ENCODE data around the gene GLRX. TPM values are rescaled to one million over a fixed set of nuclear protein-coding genes. Genes with fewer than 3 reads are reported as not detected.

Gene GLRX
- total RNA-seq, 4 donors from 2014 or later, result 30.9 to 151 (median 80.0) TPM

DNA sequence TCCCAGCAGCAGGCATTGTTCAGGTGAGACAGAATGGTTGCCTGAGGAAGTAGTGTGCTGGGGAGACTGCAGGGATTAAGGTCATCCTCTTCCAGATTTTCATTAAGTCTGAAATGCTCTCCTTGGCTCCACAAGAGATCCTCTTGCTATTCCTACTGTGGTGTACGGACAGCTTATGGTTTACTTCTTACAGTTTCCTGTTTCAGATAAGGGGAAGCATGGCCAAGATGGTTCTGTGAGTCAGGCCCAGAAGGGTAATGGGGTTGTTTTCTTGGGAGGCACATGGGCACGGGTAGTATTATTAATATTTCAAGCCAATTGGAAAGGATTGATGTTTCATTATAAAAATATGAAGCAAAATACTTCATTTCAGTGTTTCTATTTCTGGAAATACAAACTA, 42.9 kb downstream of the GLRX start:
- 54% methylated on average over 2 of the region's 2 CpGs for WGBS
- no peaks in the 10 kb centered on the region for H3K27me3 ChIP-seq
- H3K4me3 ChIP-seq, result no peak overlapping the region
- TF ChIP-seq, protein P1, sequence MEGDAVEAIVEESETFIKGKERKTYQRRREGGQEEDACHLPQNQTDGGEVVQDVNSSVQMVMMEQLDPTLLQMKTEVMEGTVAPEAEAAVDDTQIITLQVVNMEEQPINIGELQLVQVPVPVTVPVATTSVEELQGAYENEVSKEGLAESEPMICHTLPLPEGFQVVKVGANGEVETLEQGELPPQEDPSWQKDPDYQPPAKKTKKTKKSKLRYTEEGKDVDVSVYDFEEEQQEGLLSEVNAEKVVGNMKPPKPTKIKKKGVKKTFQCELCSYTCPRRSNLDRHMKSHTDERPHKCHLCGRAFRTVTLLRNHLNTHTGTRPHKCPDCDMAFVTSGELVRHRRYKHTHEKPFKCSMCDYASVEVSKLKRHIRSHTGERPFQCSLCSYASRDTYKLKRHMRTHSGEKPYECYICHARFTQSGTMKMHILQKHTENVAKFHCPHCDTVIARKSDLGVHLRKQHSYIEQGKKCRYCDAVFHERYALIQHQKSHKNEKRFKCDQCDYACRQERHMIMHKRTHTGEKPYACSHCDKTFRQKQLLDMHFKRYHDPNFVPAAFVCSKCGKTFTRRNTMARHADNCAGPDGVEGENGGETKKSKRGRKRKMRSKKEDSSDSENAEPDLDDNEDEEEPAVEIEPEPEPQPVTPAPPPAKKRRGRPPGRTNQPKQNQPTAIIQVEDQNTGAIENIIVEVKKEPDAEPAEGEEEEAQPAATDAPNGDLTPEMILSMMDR (IDR thresholded peaks at IDR 0.05), result no peak
- TF ChIP-seq POLR2AphosphoS5 (IDR thresholded peaks at IDR 0.05) (no peak), POLR2A (IDR thresholded peaks at IDR 0.05) (no peak), EP300 (IDR thresholded peaks at IDR 0.05) (no peak)
- H3K36me3 ChIP-seq, result peaks cover 11% of the 10 kb centered on the region
- peak overlapping the region; percentile 51 for H3K27ac ChIP-seq
- H3K4me1 ChIP-seq, result peaks cover 24% of the 10 kb centered on the region
- no peak for DNase-seq (ENCODE audit: low spot score in 2 of 2)
- H3K9me3 ChIP-seq, result no peaks in the 10 kb centered on the region

DNA sequence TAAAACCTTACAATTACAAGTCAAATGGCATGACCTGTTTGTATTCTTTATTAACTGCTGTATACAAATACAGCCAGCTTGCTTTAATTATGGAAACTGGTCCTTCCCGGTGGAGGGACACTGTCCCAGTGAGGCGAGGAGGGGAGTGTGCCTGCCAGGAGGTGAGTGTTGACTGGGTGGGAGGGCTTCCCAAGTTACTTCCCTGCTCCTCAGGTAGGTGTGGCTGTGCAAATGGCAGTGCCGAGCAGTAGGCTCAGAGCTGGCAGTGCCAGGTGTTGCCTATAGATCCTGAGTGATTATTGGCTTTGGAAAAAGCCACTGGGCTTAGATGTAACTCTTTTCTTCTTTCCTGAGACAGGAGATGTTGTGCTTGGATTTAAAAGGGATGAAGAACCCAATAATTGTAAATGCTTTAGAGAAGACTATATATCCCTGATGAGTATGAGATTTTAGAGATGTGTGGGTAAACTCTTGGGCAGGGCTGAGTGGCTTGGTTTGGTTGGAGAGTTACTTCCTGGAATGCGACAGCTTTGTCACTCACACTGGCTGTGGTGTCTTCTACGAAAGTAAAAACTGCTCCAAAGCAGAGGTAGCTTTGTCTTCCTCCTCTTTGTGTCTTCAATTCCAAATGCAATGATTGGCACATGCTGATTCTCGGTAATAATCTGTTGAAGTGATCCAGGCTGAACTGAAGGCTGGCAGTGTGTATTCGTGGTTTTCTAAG, 43.7 kb downstream of the GLRX start:
- H3K4me3 ChIP-seq, result no peak overlapping the region
- no peak for DNase-seq (ENCODE audit: low spot score in 2 of 2)
- WGBS, result 71% methylated on average over 7 of the region's 7 CpGs
- TF ChIP-seq EP300 (IDR thresholded peaks at IDR 0.05) (no peak), POLR2AphosphoS5 (IDR thresholded peaks at IDR 0.05) (no peak), POLR2A (IDR thresholded peaks at IDR 0.05) (no peak)
- TF ChIP-seq, protein P1 (IDR thresholded peaks at IDR 0.05), result no peak
- no peaks in the 10 kb centered on the region for H3K27me3 ChIP-seq
- peak overlapping the region; percentile 51 for H3K27ac ChIP-seq
- peaks cover 7% of the 10 kb centered on the region for H3K36me3 ChIP-seq
- H3K9me3 ChIP-seq, result no peaks in the 10 kb centered on the region
- peaks cover 28% of the 10 kb centered on the region for H3K4me1 ChIP-seq

DNA sequence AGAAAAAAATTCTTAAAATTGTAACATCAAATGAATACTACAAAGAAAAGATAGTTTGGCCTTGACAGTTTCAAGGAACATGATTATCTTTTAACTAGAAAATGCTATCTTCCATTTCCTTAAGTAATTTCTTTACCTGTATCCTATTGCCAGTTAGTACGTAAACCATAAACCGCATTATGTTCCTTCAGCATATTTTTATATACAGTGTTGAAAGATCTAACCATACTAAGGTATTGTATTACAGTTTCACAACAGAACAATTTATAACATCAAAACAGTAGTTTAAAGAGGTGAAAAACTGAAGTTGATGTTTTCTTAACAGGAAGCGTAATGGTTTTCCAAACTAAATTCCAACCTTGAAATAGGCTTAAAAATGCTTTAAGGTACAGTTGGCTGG, 45.1 kb downstream of the GLRX start:
- no peak overlapping the region for H3K27ac ChIP-seq
- TF ChIP-seq POLR2A (IDR thresholded peaks at IDR 0.05), result no peak
- TF ChIP-seq POLR2AphosphoS5 (IDR thresholded peaks at IDR 0.05), result no peak
- no peak for TF ChIP-seq EP300 (IDR thresholded peaks at IDR 0.05)
- TF ChIP-seq, protein P1 (IDR thresholded peaks at IDR 0.05), result no peak
- H3K4me1 ChIP-seq, result peaks cover 38% of the 10 kb centered on the region
- DNase-seq (ENCODE audit: low spot score in 2 of 2), result no peak
- WGBS, result 93% methylated on average over 3 of the region's 3 CpGs
- H3K9me3 ChIP-seq, result no peaks in the 10 kb centered on the region
- H3K4me3 ChIP-seq, result no peak overlapping the region
- H3K36me3 ChIP-seq, result peaks cover 5% of the 10 kb centered on the region
- H3K27me3 ChIP-seq, result no peaks in the 10 kb centered on the region

DNA sequence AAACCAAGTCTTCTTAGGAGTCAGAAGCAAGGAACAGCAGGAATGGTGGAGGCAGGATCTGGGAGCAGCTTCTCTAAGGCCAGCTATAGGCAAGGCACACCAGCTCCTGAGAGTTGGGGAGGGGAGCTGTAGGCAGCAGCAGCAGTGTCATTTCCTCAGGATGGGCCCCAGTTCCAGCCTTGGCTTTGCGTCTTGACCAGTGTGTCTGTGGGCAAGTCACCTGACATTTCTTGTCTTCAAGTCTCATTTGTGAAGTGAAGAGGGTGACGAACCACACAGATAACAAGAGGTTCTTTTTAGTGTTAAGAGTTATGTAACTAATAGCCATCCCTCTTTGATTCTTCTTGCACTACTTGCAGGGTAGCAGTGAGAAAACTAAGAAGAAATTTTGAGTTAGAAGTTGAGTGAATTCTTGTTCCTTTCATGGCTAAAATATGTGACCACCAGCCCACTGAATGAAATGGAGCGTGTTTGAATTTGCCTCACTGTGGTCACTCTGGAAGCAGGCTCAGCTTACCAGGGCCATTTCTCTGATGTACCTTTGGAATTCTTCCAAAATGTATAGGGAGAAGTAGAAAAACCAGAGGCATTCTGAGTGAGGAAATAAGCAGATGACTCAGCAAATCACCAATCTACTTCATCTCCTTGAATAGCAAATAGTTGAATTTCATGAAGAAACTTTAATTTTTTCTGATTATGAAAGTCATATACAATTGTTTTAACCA, 49.0 kb downstream of the GLRX start:
- Histone ChIP-seq H3K4me1 (peaks cover 29% of the 10 kb centered on the region), H3K9me3 (no peaks in the 10 kb centered on the region), H3K27me3 (no peaks in the 10 kb centered on the region), H3K36me3 (no peaks in the 10 kb centered on the region), H3K27ac (no peak overlapping the region), H3K4me3 (no peak overlapping the region)
- TF ChIP-seq POLR2A (IDR thresholded peaks at IDR 0.05) (no peak), EP300 (IDR thresholded peaks at IDR 0.05) (no peak), POLR2AphosphoS5 (IDR thresholded peaks at IDR 0.05) (no peak)
- TF ChIP-seq, protein P1 (IDR thresholded peaks at IDR 0.05), result no peak
- WGBS, result 78% methylated on average over 3 of the region's 3 CpGs
- no peak for DNase-seq (ENCODE audit: low spot score in 2 of 2)

DNA sequence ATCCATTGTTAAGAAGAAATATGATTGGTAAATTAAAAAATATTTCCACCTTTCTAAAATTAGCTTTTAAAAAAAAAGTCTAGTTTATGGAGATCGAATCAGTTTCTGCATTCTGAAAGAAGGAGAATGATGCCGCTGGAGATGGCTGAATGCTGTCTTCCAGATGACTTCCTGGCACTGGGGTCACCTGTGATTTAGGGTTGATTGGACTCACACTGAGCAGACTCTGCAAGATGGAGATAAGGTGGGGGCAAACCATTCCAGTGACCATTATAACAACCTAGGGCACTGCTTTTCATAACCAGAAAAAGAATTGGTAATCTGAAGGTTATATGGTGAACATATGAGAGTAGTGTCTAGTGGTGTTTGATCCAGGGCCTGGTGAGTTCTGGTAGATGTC, 50.6 kb downstream of the GLRX start:
- Histone ChIP-seq H3K4me1 (peaks cover 29% of the 10 kb centered on the region), H3K4me3 (no peak overlapping the region), H3K36me3 (no peaks in the 10 kb centered on the region), H3K9me3 (no peaks in the 10 kb centered on the region), H3K27me3 (no peaks in the 10 kb centered on the region), H3K27ac (peak overlapping the region; percentile 47)
- TF ChIP-seq, protein P1 (IDR thresholded peaks at IDR 0.05), result no peak
- TF ChIP-seq EP300 (IDR thresholded peaks at IDR 0.05) (no peak), POLR2A (IDR thresholded peaks at IDR 0.05) (no peak), POLR2AphosphoS5 (IDR thresholded peaks at IDR 0.05) (no peak)
- WGBS, result 64% methylated on average over 2 of the region's 2 CpGs
- no peak for DNase-seq (ENCODE audit: low spot score in 2 of 2)

All from suprapubic skin (tissue), 4 donors.